Islet of Langerhans (tissue), 1 donor: Measurements from ENCODE around the gene PRM2.

Experiments
- FAIRE-seq: peaks from one replicate; lab custom pipeline; 2011; peaks lifted over from hg19 to GRCh38; lab: Jason Lieb, UNC

Gene PRM2

GRCh38 chr16:11276143-11276895 is at the start of gene PRM2:
PRM2 (minus strand) TSS chr16:11276480; CDS start chr16:11276370, 110 bp downstream.
- no peak for FAIRE-seq

- no peak for FAIRE-seq
Observed at GRCh38 chr16:11325404-11326083, 49.3 kb upstream of the PRM2 start.

GRCh38 chr16:11323551-11324336 is 47.5 kb upstream of the PRM2 start:
- no peak for FAIRE-seq

- no peak for FAIRE-seq
Observed at GRCh38 chr16:11322823-11323222, 46.5 kb upstream of the PRM2 start.

- no peak for FAIRE-seq
Observed at GRCh38 chr16:11321662-11322061, 45.4 kb upstream of the PRM2 start.

GRCh38 chr16:11320170-11320569 is 43.9 kb upstream of the PRM2 start:
- FAIRE-seq = no peak

- no peak for FAIRE-seq
Observed at GRCh38 chr16:11319529-11320146, 43.4 kb upstream of the PRM2 start.

GRCh38 chr16:11318817-11319216 is 42.5 kb upstream of the PRM2 start:
- no peak for FAIRE-seq

GRCh38 chr16:11316331-11317015 is 40.2 kb upstream of the PRM2 start:
- FAIRE-seq = no peak

GRCh38 chr16:11315510-11315909 is 39.2 kb upstream of the PRM2 start:
- FAIRE-seq = no peak

- no peak for FAIRE-seq
Observed at GRCh38 chr16:11314309-11314894, 38.1 kb upstream of the PRM2 start.

GRCh38 chr16:11313493-11314308 is 37.4 kb upstream of the PRM2 start:
- FAIRE-seq = no peak

- FAIRE-seq = no peak
Observed at GRCh38 chr16:11312718-11313492, 36.6 kb upstream of the PRM2 start.

GRCh38 chr16:11310997-11311561 is 34.8 kb upstream of the PRM2 start:
- no peak for FAIRE-seq

- no peak for FAIRE-seq
Observed at GRCh38 chr16:11310634-11310977, 34.3 kb upstream of the PRM2 start.

GRCh38 chr16:11309895-11310633 is 33.8 kb upstream of the PRM2 start:
- no peak for FAIRE-seq

GRCh38 chr16:11308493-11309283 is 32.4 kb upstream of the PRM2 start:
- no peak for FAIRE-seq
